Activated T-helper 2 cell treated with anti-CD3 and anti-CD28 coated beads, Interferon-gamma antibody, Interleukin-2, Interleukin-4, amounts not matched to agents 10 μg/mL and 5 μg/mL and 100 μg/mL, durations not matched to agents 14 hours and 24 hours and 36 hours (primary cell): ENCODE measurements around the gene CCDC137. TPM values are rescaled to one million over a fixed set of nuclear protein-coding genes. Genes with fewer than 3 reads are reported as not detected.
A peak's percentile ranks its signal among the peaks of the same experiment; 100 is the strongest.
"Not testable (repeated sequence)": the region's sequence is repeated elsewhere in the genome, so short reads cannot be mapped to it uniquely, and the experiment has no call there.

Experiments used
- DNase-seq: peaks from one replicate; pipeline ENCODE4 v3.0.0; 2021; ENCODE audit warnings: low spot score
- H3K27ac Mint-ChIP-seq: one replicate; pipeline ENCODE4 v1.8.0; 2021; ENCODE audit warnings: mixed read lengths
- H3K27me3 Mint-ChIP-seq: one replicate; pipeline ENCODE4 v1.8.0; 2021; ENCODE audit warnings: low read depth, mixed read lengths
- H3K36me3 Mint-ChIP-seq: one replicate; pipeline ENCODE4 v1.8.0; 2021; ENCODE audit warnings: low read depth, mixed read lengths
- H3K4me1 Mint-ChIP-seq: one replicate; pipeline ENCODE4 v1.8.0; 2021; ENCODE audit warnings: low read depth, mixed read lengths
- H3K4me3 Mint-ChIP-seq: one replicate; pipeline ENCODE4 v1.8.0; 2021; ENCODE audit warnings: low read depth, mild to moderate bottlenecking, moderate library complexity, mixed read lengths
- H3K9me3 Mint-ChIP-seq: one replicate; pipeline ENCODE4 v1.8.0; 2021; ENCODE audit warnings: mixed read lengths
- intact Hi-C: fragments of 100-400 bp; cut with micrococcal nuclease; formaldehyde crosslinking; loops from one replicate; pipeline ENCODE4 v1.15.1; 2023
- total RNA-seq: library from RNA; stranded (reverse); gene quantifications from 2 replicates; pipeline ENCODE4 v1.2.3, GENCODE V29; 2022

Gene CCDC137, protein sequence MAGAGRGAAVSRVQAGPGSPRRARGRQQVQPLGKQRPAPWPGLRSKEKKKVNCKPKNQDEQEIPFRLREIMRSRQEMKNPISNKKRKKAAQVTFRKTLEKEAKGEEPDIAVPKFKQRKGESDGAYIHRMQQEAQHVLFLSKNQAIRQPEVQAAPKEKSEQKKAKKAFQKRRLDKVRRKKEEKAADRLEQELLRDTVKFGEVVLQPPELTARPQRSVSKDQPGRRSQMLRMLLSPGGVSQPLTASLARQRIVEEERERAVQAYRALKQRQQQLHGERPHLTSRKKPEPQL
- 50.8 and 51.7 TPM in 2 replicates for total RNA-seq

DNA sequence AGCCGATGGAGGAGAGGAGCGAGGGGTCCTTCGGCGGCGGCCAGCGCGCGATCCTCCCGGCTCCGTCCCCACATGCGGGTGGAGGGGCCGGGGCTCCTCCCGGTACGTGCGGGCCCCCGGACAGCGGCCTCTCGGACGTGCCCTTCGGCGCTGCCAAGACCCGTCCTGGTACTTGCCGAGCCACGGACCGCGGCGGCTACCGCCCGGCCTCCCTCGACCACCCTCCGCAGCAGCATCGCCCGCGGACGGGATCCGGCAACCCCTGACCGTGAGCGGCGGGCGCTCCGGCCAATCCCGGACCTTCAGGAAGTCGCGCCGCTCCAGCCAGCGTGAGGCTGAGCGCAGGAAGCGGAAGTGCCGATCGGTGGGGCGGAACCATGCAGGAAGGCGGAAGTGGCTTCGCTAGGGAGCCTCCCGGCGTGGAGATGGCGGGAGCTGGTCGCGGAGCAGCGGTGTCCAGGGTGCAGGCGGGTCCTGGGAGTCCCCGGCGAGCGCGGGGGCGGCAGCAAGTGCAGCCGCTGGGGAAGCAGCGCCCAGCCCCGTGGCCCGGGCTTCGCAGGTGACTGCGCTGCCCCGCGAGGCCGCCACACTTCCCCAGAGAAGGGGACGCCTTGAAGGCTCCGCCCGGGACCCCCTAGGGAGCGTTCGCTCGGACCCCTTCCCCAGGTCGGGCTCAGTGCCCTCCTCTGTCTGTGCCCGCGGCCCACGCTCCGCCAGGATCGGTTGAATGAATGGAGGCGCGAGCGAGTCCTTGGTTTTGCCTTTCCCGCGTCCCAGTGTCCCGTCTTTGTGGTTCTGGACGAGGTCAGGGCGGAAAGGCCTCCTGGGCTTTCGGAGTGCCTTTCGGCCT is at the start of gene CCDC137, which contains the start of gene OXLD1:
Gene CCDC137 (plus strand): TSS at position 396 of the 850 bp plus-strand sequence. CDS start 30 bp downstream, at position 426.
Gene OXLD1 (minus strand): TSS at position 264 of the 850 bp plus-strand sequence. CDS start 28 bp downstream, at position 236.
- peak within 1 kb of the TSS; percentile 94 for H3K4me3 Mint-ChIP-seq
- no peaks in the 10 kb centered on the region for H3K9me3 Mint-ChIP-seq
- peaks cover 57% of the 10 kb centered on the region for H3K36me3 Mint-ChIP-seq
- peak within 1 kb of the TSS; percentile 95 for H3K27ac Mint-ChIP-seq
- H3K4me1 Mint-ChIP-seq, result peaks cover 29% of the 10 kb centered on the region
- no peaks in the 10 kb centered on the region for H3K27me3 Mint-ChIP-seq
- peak; percentile 91 for DNase-seq
- intact Hi-C loops, result loop anchor here (2.0 to 5.0 kb wide), 2 partner anchors 30 to 36 kb away; partner anchors contain the start of genes MRPL12, NPLOC4 and TSPAN10

DNA sequence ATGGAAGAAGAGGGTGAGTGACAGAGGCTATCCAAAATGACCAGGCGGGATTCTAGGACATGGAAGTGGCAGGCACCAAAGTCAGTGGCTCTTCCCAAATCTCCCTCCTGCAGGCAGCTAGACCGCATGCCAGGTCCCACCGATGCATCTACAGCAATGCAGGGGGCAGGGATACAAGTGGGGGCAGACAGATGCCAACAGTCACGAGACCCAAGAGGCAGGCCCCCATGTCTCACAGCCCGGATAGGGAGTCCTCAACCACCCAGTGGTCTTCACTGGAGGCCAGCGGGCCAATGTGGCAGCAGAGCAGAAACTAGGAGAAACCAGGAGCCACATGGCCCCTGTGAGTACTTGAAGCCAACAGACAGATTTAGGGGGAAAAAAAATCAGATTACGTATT is 49.7 kb upstream of the CCDC137 start:
- H3K36me3 Mint-ChIP-seq, result peaks cover 71% of the 10 kb centered on the region
- H3K4me3 Mint-ChIP-seq, result no peak overlapping the region
- H3K4me1 Mint-ChIP-seq, result peaks cover 22% of the 10 kb centered on the region
- no peaks in the 10 kb centered on the region for H3K9me3 Mint-ChIP-seq
- no peaks in the 10 kb centered on the region for H3K27me3 Mint-ChIP-seq
- no peak for DNase-seq
- intact Hi-C loops, result no loop called here
- no peak overlapping the region for H3K27ac Mint-ChIP-seq

DNA sequence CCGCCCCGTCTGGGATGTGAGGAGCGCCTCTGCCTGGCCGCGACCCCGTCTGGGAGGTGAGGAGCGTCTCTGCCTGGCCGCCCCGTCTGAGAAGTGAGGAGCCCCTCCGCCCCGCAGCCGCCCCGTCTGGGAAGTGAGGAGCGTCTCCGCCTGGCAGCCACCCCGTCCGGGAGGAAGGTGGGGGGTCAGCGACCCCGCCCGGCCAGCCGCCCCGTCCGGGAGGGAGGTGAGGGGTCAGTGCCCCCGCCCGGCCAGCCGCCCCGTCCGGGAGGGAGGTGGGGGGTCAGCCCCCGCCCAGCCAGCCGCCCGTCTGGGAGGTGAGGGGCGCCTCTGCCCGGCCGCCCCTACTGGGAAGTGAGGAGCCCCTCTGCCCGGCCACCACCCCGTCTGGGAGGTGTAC is 48.2 kb upstream of the CCDC137 start:
- DNase-seq, intact Hi-C loops: not testable (repeated sequence)
- peaks cover 61% of the 10 kb centered on the region for H3K36me3 Mint-ChIP-seq

DNA sequence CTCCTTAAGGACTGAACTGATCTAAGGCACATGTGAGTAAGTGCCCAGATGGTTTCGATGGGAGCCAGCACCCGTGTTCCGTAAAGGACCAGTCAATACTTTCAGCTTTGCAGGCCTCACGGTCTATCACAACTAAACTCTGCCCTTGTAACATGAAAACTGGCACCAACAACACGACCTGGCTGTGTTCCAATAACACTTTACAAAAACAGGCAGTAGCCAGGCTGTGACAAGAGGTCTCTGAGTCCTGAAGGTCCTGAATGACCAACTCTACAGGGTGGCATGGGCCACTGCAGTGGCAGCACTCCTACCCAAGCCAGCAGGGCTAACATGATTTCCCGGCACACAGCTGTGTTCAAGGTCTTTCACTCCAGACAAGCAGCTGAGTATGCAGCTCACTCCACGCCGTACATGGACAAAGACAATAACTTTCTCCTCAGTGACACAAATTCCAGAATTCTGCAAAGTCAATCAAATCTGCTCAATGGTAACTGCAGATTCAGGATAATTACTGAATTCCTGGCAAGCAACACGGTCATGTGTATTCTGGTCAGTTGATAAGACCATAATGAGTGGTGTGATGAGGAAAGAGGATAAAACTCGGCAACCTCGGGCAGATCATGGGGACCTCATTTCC is 44.9 kb upstream of the CCDC137 start:
- Mint-ChIP-seq H3K27ac (no peak overlapping the region), H3K27me3 (no peaks in the 10 kb centered on the region)
- intact Hi-C loops, result no loop called here

More for the DNA sequence above, 48.2 kb upstream of the CCDC137 start:
- H3K4me1 Mint-ChIP-seq, result peaks cover 22% of the 10 kb centered on the region
- H3K4me3 Mint-ChIP-seq, H3K27me3 Mint-ChIP-seq, H3K9me3 Mint-ChIP-seq, H3K27ac Mint-ChIP-seq: not testable (repeated sequence)

DNA sequence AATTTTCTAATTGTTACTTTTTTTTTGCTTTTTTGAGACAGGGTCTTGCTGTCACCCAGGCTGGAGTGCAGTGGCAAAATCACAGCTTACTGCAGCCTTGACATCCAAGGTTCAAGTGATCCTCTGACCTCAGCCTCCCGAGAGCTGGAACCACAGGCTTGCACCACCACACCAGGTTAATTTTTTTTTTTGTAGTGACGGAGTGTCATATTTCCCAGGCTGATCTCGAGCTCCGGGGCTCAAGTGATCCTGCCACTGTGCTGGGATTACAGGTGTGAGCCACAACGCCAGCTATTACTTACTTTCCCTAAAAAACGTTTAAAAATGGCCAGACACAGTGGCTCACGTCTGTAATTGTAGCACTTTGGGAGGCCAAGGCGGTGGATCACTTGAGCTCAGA is 36.3 kb upstream of the CCDC137 start:
- Mint-ChIP-seq H3K9me3 (peaks cover 3% of the 10 kb centered on the region), H3K27me3 (no peaks in the 10 kb centered on the region), H3K36me3 (peaks cover 52% of the 10 kb centered on the region), H3K27ac (no peak overlapping the region), H3K4me3 (no peak overlapping the region), H3K4me1 (peaks cover 4% of the 10 kb centered on the region)
- DNase-seq, result no peak
- intact Hi-C loops, result no loop called here

More for the DNA sequence above, 44.9 kb upstream of the CCDC137 start:
- no peak for DNase-seq
- Mint-ChIP-seq H3K36me3 (peaks cover 69% of the 10 kb centered on the region), H3K4me3 (no peak overlapping the region), H3K4me1 (peaks cover under 1% of the 10 kb centered on the region), H3K9me3 (peaks cover 6% of the 10 kb centered on the region)

DNA sequence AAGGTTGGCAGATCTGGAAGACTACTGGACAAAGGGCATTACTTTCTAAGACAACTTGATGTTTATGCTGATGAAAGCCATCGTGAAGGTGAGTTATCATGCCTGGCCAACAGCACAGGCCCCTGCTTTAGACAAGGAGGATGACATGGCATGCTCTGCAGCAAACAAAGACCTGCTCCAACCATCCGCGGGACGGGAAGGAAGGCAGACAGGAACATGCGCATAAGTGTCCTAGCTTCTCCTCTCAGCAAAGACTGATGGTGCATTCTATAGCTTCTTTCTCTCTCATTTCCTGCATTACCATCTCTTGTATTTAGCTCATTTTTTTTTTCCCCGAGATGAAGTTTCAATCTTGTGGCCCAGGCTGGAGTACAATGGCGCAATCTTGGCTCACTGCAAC is 35.1 kb upstream of the CCDC137 start:
- no peak for DNase-seq
- Mint-ChIP-seq H3K36me3 (peaks cover 49% of the 10 kb centered on the region), H3K9me3 (no peaks in the 10 kb centered on the region), H3K4me3 (no peak overlapping the region), H3K4me1 (peaks cover 10% of the 10 kb centered on the region), H3K27ac (no peak overlapping the region), H3K27me3 (no peaks in the 10 kb centered on the region)
- intact Hi-C loops, result no loop called here

DNA sequence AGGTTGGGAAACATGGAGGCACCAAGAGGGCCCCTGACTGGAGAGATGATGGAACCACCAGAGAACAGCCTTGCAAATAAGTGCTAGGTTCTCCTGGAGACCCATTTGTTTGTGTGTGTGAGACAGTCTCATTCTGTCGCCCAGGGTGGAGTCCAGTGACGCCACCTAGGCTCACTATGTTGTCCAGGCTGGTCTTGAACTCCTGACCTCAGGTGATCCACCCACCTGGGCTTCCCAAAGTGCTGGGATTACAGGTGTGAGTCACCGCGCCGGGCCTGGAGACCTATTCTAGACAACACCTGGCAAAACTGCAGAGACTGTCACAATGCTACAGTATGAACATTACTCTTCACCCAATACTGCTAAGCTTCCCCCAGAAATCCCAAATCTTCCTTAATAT is 31.1 kb upstream of the CCDC137 start:
- intact Hi-C loops, result no loop called here
- Mint-ChIP-seq H3K4me3 (peak overlapping the region; percentile 94), H3K36me3 (peaks cover 17% of the 10 kb centered on the region), H3K9me3 (no peaks in the 10 kb centered on the region), H3K27ac (peak overlapping the region; percentile 26), H3K27me3 (no peaks in the 10 kb centered on the region), H3K4me1 (peaks cover 13% of the 10 kb centered on the region)
- no peak for DNase-seq

DNA sequence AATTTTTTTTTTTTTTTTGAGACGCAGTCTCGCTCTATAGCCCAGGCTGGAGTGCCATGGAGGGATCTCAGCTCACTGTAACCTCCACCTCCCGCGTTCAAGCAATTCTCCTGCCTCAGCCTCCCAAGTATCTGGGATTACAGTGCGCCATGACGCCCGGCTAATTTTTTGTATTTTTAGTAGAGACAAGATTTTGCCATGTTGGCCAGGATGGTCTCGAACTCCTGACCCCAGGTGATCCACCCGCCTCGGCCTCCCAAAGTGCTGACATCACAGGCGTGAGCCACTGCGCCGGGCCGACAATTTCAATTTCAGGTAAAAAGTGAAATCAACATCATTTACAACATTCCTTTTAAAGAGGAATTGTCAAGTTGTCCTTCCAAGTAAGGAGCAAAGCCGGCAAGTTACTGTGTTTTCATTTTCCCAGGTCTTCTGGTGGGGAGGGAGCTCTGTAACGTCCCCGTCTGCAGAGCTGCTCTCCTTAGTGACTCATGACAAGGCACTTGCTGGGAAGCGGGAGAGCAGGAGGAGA is 30.5 kb upstream of the CCDC137 start:
- peaks cover 17% of the 10 kb centered on the region for H3K36me3 Mint-ChIP-seq
- intact Hi-C loops, result loop anchor here (2.0 kb wide), 1 partner anchor 31 kb away; the partner anchor contains the start of genes CCDC137 and OXLD1
- H3K4me1 Mint-ChIP-seq, result peaks cover 13% of the 10 kb centered on the region
- H3K9me3 Mint-ChIP-seq, result no peaks in the 10 kb centered on the region
- no peak for DNase-seq
- H3K4me3 Mint-ChIP-seq, result peak overlapping the region; percentile 94
- H3K27ac Mint-ChIP-seq, result peak overlapping the region; percentile 75
- no peaks in the 10 kb centered on the region for H3K27me3 Mint-ChIP-seq

DNA sequence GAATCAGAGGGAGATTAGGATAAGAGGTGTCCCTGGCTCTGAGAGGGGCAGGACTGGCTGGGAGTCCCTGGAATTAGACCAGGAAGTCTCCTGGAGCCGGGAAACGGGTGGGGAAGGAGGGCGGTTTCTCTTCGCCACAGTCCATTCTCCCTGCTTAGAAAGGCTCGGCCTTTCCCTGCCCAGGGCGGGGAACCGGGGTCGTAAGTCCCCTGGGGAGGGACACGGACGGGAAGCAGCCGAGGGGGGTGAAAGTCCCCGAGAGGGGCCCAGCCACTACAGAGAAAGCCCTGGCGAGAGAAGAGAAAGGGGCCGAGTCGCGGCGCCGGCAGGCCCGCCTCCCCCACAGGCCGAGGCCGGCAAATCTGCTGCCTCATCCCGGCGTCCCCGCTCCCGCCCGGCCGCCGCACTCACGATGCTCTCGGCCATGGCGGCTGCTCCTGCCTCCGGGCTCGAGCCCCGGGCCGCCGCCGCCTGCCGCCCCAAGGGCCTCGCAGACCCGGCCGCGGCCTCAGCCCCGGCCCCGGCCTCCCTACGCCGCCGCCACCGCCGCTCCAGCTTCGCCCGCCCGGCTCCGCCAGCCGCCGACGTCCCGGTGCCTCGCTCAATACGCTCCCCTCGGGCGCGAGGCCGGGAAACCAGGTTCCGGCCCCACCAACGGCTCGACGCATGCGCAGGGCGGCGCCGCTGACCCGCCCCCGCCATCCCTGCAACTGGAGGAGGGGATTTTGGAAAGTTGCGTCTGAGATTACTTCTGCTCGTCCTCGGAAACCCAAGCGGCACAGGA is 29.8 kb upstream of the CCDC137 start, which contains the start of the genes NPLOC4 and TSPAN10:
Gene NPLOC4 (minus strand): TSS at position 608 of the 784 bp plus-strand sequence. CDS start 182 bp downstream, at position 426.
Gene TSPAN10 (plus strand): TSS at position 692 of the 784 bp plus-strand sequence. CDS start 5,217 bp downstream, outside the sequence.
- peaks cover 13% of the 10 kb centered on the region for H3K36me3 Mint-ChIP-seq
- intact Hi-C loops, result loop anchor here (2.0 kb wide), 1 partner anchor 30 kb away; the partner anchor contains the start of genes CCDC137 and OXLD1
- H3K9me3 Mint-ChIP-seq, result no peaks in the 10 kb centered on the region
- peak; percentile 80 for DNase-seq
- no peaks in the 10 kb centered on the region for H3K27me3 Mint-ChIP-seq
- peaks cover 13% of the 10 kb centered on the region for H3K4me1 Mint-ChIP-seq
- peak within 1 kb of the TSS; percentile 94 for H3K4me3 Mint-ChIP-seq
- H3K27ac Mint-ChIP-seq, result peak within 1 kb of the TSS; percentile 75

DNA sequence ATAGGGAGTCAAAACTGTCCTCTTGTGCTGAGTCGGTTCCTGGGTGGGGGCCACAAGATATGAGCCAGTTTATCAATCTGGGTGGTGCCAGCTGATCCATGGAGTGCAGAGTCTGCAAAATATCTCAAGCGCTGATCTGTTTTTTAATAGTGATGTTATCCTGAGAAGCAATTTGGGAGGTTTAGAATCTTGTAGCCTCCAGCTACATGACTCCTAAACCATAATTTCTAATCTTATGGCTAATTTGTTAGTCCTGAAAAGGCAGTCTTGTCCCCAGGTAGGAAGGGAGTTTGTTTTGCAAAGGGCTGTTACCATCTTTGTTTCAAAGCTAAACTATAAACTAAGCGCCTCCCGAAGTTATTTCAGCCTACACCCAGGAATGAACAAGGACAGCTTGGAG is 27.9 kb upstream of the CCDC137 start:
- Mint-ChIP-seq H3K27me3 (no peaks in the 10 kb centered on the region), H3K36me3 (peaks cover 8% of the 10 kb centered on the region), H3K9me3 (no peaks in the 10 kb centered on the region), H3K27ac (no peak overlapping the region), H3K4me3 (no peak overlapping the region), H3K4me1 (peaks cover 9% of the 10 kb centered on the region)
- intact Hi-C loops, result no loop called here
- DNase-seq, result no peak

DNA sequence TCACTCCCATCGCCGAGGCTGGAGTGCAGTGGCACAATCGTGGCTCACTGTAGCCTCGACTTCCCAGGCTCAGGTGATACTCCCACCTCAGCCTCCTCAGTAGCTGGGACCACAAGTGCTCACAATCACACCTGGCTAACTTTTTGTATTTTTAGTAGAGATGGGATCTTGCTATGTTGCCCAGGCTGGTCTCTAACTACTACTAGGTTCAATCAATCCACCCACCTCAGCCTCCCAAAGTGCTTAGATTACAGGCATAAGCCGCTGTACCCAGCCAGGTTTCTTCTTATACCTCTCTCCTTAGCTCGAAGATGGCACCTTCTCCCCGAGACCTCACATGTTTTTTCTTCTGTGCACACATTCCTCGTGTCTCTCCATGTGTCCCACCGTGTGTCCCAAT is 26.5 kb upstream of the CCDC137 start:
- H3K4me1 Mint-ChIP-seq, result peaks cover 9% of the 10 kb centered on the region
- H3K27ac Mint-ChIP-seq, result no peak overlapping the region
- intact Hi-C loops, result no loop called here
- no peaks in the 10 kb centered on the region for H3K27me3 Mint-ChIP-seq
- H3K36me3 Mint-ChIP-seq, result peaks cover 8% of the 10 kb centered on the region
- no peaks in the 10 kb centered on the region for H3K9me3 Mint-ChIP-seq
- no peak overlapping the region for H3K4me3 Mint-ChIP-seq
- DNase-seq, result no peak
